H1 (cell line): ENCODE data around the gene CTU1. TPM values are rescaled to one million over a fixed set of nuclear protein-coding genes. Genes with fewer than 3 reads are reported as not detected.

Experiments
- CTCF ChIA-PET: fragments of 300-600 bp; sonication (Branson Sonifier 250); formaldehyde crosslinking; loops from one replicate; lab custom pipeline; 2021; ENCODE audit not compliant: partially characterized antibody; lab: Charles Lee
- POLR2A ChIA-PET: fragments of 300-600 bp; sonication (Branson Sonifier 250); formaldehyde crosslinking; loops from one replicate; lab custom pipeline; 2021; ENCODE audit warnings: inconsistent platforms; ENCODE audit not compliant: partially characterized antibody; lab: Charles Lee
- DNase-seq, 2 experiments: peaks; one replicate each; pipeline versions ENCODE4 v3.0.0 to v3.0.0-alpha.2; 2010 to 2022; ENCODE audit warnings: low spot score in 2 of 2, low read depth in 1 of 2, mixed read lengths in 1 of 2
- FAIRE-seq: peaks from 2 replicates; lab custom pipeline; 2011; peaks lifted over from hg19 to GRCh38; lab: Jason Lieb, UNC
- H2AFZ ChIP-seq: 2 replicates; pipeline ENCODE4 v1.8.1; 2012; ENCODE audit warnings: low read length, inconsistent platforms
- H2AK5ac ChIP-seq: 2 replicates; pipeline ENCODE4 v1.6.1; 2013; ENCODE audit warnings: low read depth, low read length
- H2BK120ac ChIP-seq: replicated peaks from 2 replicates; pipeline ENCODE3; 2013; ENCODE audit warnings: low read depth, low read length, inconsistent platforms
- H2BK12ac ChIP-seq: 2 replicates; pipeline ENCODE4 v1.6.1; 2013; ENCODE audit warnings: low read depth, low read length
- H2BK15ac ChIP-seq: 2 replicates; pipeline ENCODE4 v1.6.1; 2013; ENCODE audit warnings: low read length
- H2BK20ac ChIP-seq: 2 replicates; pipeline ENCODE4 v1.6.1; 2013; ENCODE audit warnings: low read length
- H2BK5ac ChIP-seq: 2 replicates; pipeline ENCODE4 v1.6.1; 2013; ENCODE audit warnings: low read depth, low read length
- H3K14ac ChIP-seq: 2 replicates; pipeline ENCODE4 v1.6.1; 2013; ENCODE audit warnings: inconsistent platforms; ENCODE audit not compliant: insufficient read length
- H3K18ac ChIP-seq: 2 replicates; pipeline ENCODE4 v1.6.1; 2013; ENCODE audit warnings: low read length; ENCODE audit errors: extremely low read depth
- H3K23ac ChIP-seq: 2 replicates; pipeline ENCODE4 v1.6.1; 2013; ENCODE audit warnings: inconsistent platforms; ENCODE audit not compliant: insufficient read length
- H3K23me2 ChIP-seq: 2 replicates; pipeline ENCODE4 v1.6.1; 2013; ENCODE audit warnings: low read depth, low read length
- H3K27ac ChIP-seq: 2 replicates; pipeline ENCODE4 v1.6.1; 2011; ENCODE audit warnings: low read depth, low read length, inconsistent platforms
- H3K27me3 ChIP-seq, 4 experiments: replicated peaks in 1 of 4; 1 replicate in 1 of 4; 2 replicates in 3 of 4; pipeline versions ENCODE4 v1.6.1 to v1.8.1; 2011 to 2013; ENCODE audit warnings: low read length in 3 of 4, mild to moderate bottlenecking in 3 of 4, inconsistent platforms in 2 of 4, mixed read lengths in 2 of 4, moderate library complexity in 1 of 4; ENCODE audit not compliant: control insufficient read depth in 3 of 4, insufficient read depth in 3 of 4; ENCODE audit errors: extremely low read depth in 1 of 4
- H3K36me3 ChIP-seq, 4 experiments: 2 replicates each; pipeline versions ENCODE4 v1.6.1 to v1.8.1; 2011 to 2013; ENCODE audit warnings: mild to moderate bottlenecking in 4 of 4, low read length in 3 of 4, moderate library complexity in 2 of 4, control low read depth in 1 of 4, inconsistent platforms in 1 of 4; ENCODE audit not compliant: insufficient read depth in 4 of 4, control insufficient read depth in 2 of 4
- H3K4ac ChIP-seq: replicated peaks from 2 replicates; pipeline ENCODE3; 2013; ENCODE audit warnings: low read length, low read depth, mixed read lengths, inconsistent platforms; ENCODE audit not compliant: insufficient read length
- H3K4me1 ChIP-seq, 4 experiments: replicated peaks in 1 of 4; 1 replicate in 1 of 4; 2 replicates in 3 of 4; pipeline versions ENCODE4 v1.6.1 to v1.8.1; 2011 to 2013; ENCODE audit warnings: low read length in 3 of 4, inconsistent platforms in 2 of 4, mixed read lengths in 1 of 4; ENCODE audit not compliant: insufficient read depth in 4 of 4, control insufficient read depth in 3 of 4
- H3K4me2 ChIP-seq, 2 experiments: 2 replicates each; pipeline versions ENCODE4 v1.6.1 to v1.8.1; 2011 to 2013; ENCODE audit warnings: low read depth in 2 of 2, low read length in 2 of 2, control low read depth in 1 of 2, inconsistent platforms in 1 of 2, mild to moderate bottlenecking in 1 of 2; ENCODE audit not compliant: insufficient read depth in 1 of 2
- H3K4me3 ChIP-seq, 4 experiments: fragments of 200-600, 300-600 bp in 1 of 4; sonication (generic), shearing (Covaris generic), sonication (Bioruptor Twin) in 1 of 4; 2 replicates each; pipeline versions ENCODE4 v1.5.1 to v1.8.1; 2011 to 2016; ENCODE audit warnings: low read length in 4 of 4, low read depth in 3 of 4, control low read depth in 2 of 4, inconsistent platforms in 2 of 4, mild to moderate bottlenecking in 2 of 4, mixed read lengths in 1 of 4, moderate library complexity in 1 of 4; ENCODE audit not compliant: insufficient read depth in 2 of 4; ENCODE audit errors: extremely low read depth in 1 of 4
- H3K56ac ChIP-seq: replicated peaks from 2 replicates; pipeline ENCODE3; 2013; ENCODE audit warnings: low read depth, mild to moderate bottlenecking, mixed read lengths, low read length, inconsistent platforms; ENCODE audit not compliant: insufficient read length
- H3K79me1 ChIP-seq: 2 replicates; pipeline ENCODE4 v1.6.1; 2013; ENCODE audit warnings: low read depth, low read length, control low read depth
- H3K79me2 ChIP-seq, 2 experiments: 2 replicates each; pipeline versions ENCODE4 v1.6.1 to v1.8.1; 2012 to 2013; ENCODE audit warnings: low read length in 2 of 2, mild to moderate bottlenecking in 2 of 2, inconsistent platforms in 1 of 2; ENCODE audit not compliant: insufficient read depth in 2 of 2, control insufficient read depth in 1 of 2
- H3K9ac ChIP-seq, 4 experiments: replicated peaks in 1 of 4; 1 replicate in 1 of 4; 2 replicates in 3 of 4; pipeline versions ENCODE4 v1.6.1 to v1.8.1; 2011 to 2013; ENCODE audit warnings: low read depth in 3 of 4, low read length in 3 of 4, control low read depth in 2 of 4, mild to moderate bottlenecking in 2 of 4, moderate library complexity in 2 of 4, inconsistent platforms in 1 of 4; ENCODE audit errors: extremely low read depth in 1 of 4
- H3K9me3 ChIP-seq, 2 experiments: 2 replicates each; pipeline versions ENCODE4 v1.6.1 to v1.8.1; 2012 to 2013; ENCODE audit warnings: mild to moderate bottlenecking in 2 of 2, moderate library complexity in 2 of 2, control low read depth in 1 of 2, inconsistent platforms in 1 of 2, low read depth in 1 of 2, low read length in 1 of 2, mixed read lengths in 1 of 2; ENCODE audit not compliant: insufficient read depth in 2 of 2
- H4K20me1 ChIP-seq, 2 experiments: replicated peaks in 1 of 2; 2 replicates each; pipeline versions ENCODE3 to v1.8.1; 2011 to 2013; ENCODE audit warnings: inconsistent platforms in 2 of 2, low read length in 2 of 2, mild to moderate bottlenecking in 1 of 2; ENCODE audit not compliant: insufficient read depth in 2 of 2, control insufficient read depth in 1 of 2
- H4K5ac ChIP-seq: 2 replicates; pipeline ENCODE4 v1.6.1; 2013; ENCODE audit warnings: low read length, low read depth, mixed read lengths, inconsistent platforms; ENCODE audit not compliant: insufficient read length
- H4K8ac ChIP-seq: 2 replicates; pipeline ENCODE4 v1.8.0; 2013; ENCODE audit warnings: mild to moderate bottlenecking, moderate library complexity, low read length, inconsistent platforms; ENCODE audit not compliant: insufficient read depth; ENCODE audit errors: extremely low read depth
- H4K91ac ChIP-seq: replicated peaks from 2 replicates; pipeline ENCODE3; 2013; ENCODE audit warnings: low read length, mixed read lengths, inconsistent platforms; ENCODE audit not compliant: insufficient read length
- CBX5 ChIP-seq: fragments of 300-800, 300-1000 bp; sonication (generic); IDR thresholded peaks from 2 replicates; pipeline ENCODE4 v1.7.1; 2016; ENCODE audit warnings: antibody characterized with exemption, low read length, low read depth
- CHD2 ChIP-seq: IDR thresholded peaks from 2 replicates; pipeline ENCODE4 v1.6.1; 2012; ENCODE audit warnings: low read length, improper control_type of control experiment
- JUN ChIP-seq: IDR thresholded peaks from 2 replicates; pipeline ENCODE4 v1.6.1; 2011; ENCODE audit warnings: low read depth, mild to moderate bottlenecking, improper control_type of control experiment, low read length
- PHF8 ChIP-seq: fragments of 200-600 bp; sonication (generic); conservative IDR thresholded peaks from 2 replicates; pipeline ENCODE4 v1.7.1; 2012; ENCODE audit warnings: low read depth, mild to moderate bottlenecking, inconsistent platforms, low read length, moderate library complexity
- RAD21 ChIP-seq, 2 experiments: IDR thresholded peaks in 1 of 2; conservative IDR thresholded peaks in 1 of 2; 2 replicates each; pipeline ENCODE4 v1.6.1; 2011; ENCODE audit warnings: low read depth in 2 of 2, low read length in 2 of 2, improper control_type of control experiment in 1 of 2, inconsistent platforms in 1 of 2, mild to moderate bottlenecking in 1 of 2, moderate library complexity in 1 of 2
- RFX5 ChIP-seq: IDR thresholded peaks from 2 replicates; pipeline ENCODE4 v1.6.1; 2011; ENCODE audit warnings: low read depth, low read length, improper control_type of control experiment, borderline replicate concordance
- SIN3A ChIP-seq, 2 experiments: IDR thresholded peaks in 1 of 2; conservative IDR thresholded peaks in 1 of 2; 2 replicates each; pipeline ENCODE4 v1.6.1; 2011 to 2012; ENCODE audit warnings: low read length in 2 of 2, improper control_type of control experiment in 1 of 2, low read depth in 1 of 2, mild to moderate bottlenecking in 1 of 2
- SP4 ChIP-seq: IDR thresholded peaks from 2 replicates; pipeline ENCODE4 v1.6.1; 2012; ENCODE audit warnings: low read length, inconsistent platforms
- WGBS, 2 experiments: shearing (Covaris generic) in 1 of 2; methylation state at CpG; one replicate each; pipeline versions ENCODE4 v1.1.6 to v1.1.7; 2013 to 2015; ENCODE audit warnings: low lambda C conversion rate in 2 of 2, mixed read lengths in 2 of 2, inconsistent platforms in 1 of 2, low coverage in 1 of 2, missing lambda C conversion rate in 1 of 2; ENCODE audit not compliant: insufficient replicate concordance in 2 of 2, insufficient coverage in 1 of 2, insufficient read length in 1 of 2; ENCODE audit errors: extremely low coverage in 1 of 2, missing lambda C conversion rate in 1 of 2; 5-methylcytosine and 5-hydroxymethylcytosine counted together
- polyA plus RNA-seq, 7 experiments: library from polyadenylated mRNA; depleted of rRNA in 3 of 7; stranded (reverse) in 5 of 7; unstranded in 2 of 7; fragments of >200 nt in 5 of 7; fragments of 200-250 nt in 2 of 7; gene quantifications; 1 replicate in 5 of 7; 2 replicates in 1 of 7; 4 replicates in 1 of 7; pipeline versions ENCODE4 v1.2.1 to v1.2.3, GENCODE V29; 2011 to 2013; ENCODE audit warnings: missing spikeins in 2 of 7, mixed read lengths in 2 of 7
- total RNA-seq: library from RNA; stranded (reverse); fragmentation: NEBNext Ultra II Directional; extraction: Animal tissue kit (Norgen Biotek cat#: 25700); gene quantifications from 2 replicates; pipeline ENCODE4 v1.2.1, GENCODE V29; 2021

The CTU1 gene
- total and polyA plus RNA-seq, 2 of the 8 experiments (the other 6 are each of a cell fraction or from before 2014, with no cell fraction given): 4.6 to 7.2 TPM

- Histone ChIP-seq H2AFZ (no peak overlapping the region), H4K91ac (no peak overlapping the region), H3K9ac (no peak overlapping the region), H3K4ac (no peak overlapping the region), H2BK15ac (no peak overlapping the region), H3K36me3 (no peaks in the 10 kb centered on the region), H3K18ac (no peak overlapping the region), H3K9me3 (peaks cover 0 to 3% of the 10 kb centered on the region in 2 experiments; a peak in 1 of 4 replicates), H3K79me2 (no peaks in the 10 kb centered on the region), H2BK5ac (no peak overlapping the region), H2BK120ac (no peak overlapping the region), H3K79me1 (no peaks in the 10 kb centered on the region), H2BK12ac (no peak overlapping the region), H4K8ac (no peak overlapping the region), H2AK5ac (no peak overlapping the region), H3K4me3 (no peak overlapping the region), H2BK20ac (no peak overlapping the region), H3K23ac (no peak overlapping the region), H3K27me3 (no peaks in the 10 kb centered on the region; a peak in 1 of 7 replicates), H4K5ac (no peak overlapping the region), H3K4me1 (peaks cover 0 to 2% (median 0%) of the 10 kb centered on the region in 4 experiments; a peak in 1 of 7 replicates), H4K20me1 (no peaks in the 10 kb centered on the region), H3K4me2 (no peak overlapping the region), H3K27ac (no peak overlapping the region), H3K14ac (no peak overlapping the region), H3K23me2 (no peaks in the 10 kb centered on the region; the same call in 1 of the 2 replicates), H3K56ac (no peak overlapping the region)
- ChIA-PET POLR2A (no interaction called here), CTCF (no interaction called here)
- TF ChIP-seq PHF8 (no peak), RFX5 (no peak), SIN3A (conservative IDR thresholded peaks at IDR 0.05 in 1 of 2, IDR thresholded peaks at IDR 0.05 in 1 of 2; ENCODE audit: low read depth in 1 of 2, low read length in 2 of 2) (no peak), SP4 (no peak), RAD21 (IDR thresholded peaks at IDR 0.05 in 1 of 2, conservative IDR thresholded peaks at IDR 0.05 in 1 of 2; ENCODE audit: low read depth in 2 of 2, low read length in 2 of 2) (no peak), JUN (no peak), CHD2 (no peak), CBX5 (no peak)
- DNase-seq (no peak), FAIRE-seq (no peak)
- WGBS, 2 experiments: 90% methylated on average over 4 of the region's 4 CpGs; no CpG with 5 or more reads in 1 of the 2 experiments
These were observed 37.2 kb downstream of the CTU1 start for GRCh38 chr19:51071095-51071405.
